NCI-H1105 treated with DMSO at 0.1 percent for 48 hours (cell line): Measurements from ENCODE around the gene ERCC1.
A peak's percentile ranks its signal among the peaks of the same experiment; 100 is the strongest.
"Not testable (repeated sequence)": the region's sequence is repeated elsewhere in the genome, so short reads cannot be mapped to it uniquely, and the experiment has no call there.

Experiments
- DNase-seq: peaks from one replicate; lab custom pipeline; 2025; lab: John Stamatoyannopoulos, UW

The ERCC1 gene

GRCh38 chr19:45429896-45430295 lies 6.2 kb upstream of the ERCC1 start:
- not testable (repeated sequence) for DNase-seq

- no peak for DNase-seq
Observed at GRCh38 chr19:45428384-45429231, 4.9 kb upstream of the ERCC1 start.

- peak; percentile 29 for DNase-seq
Observed at GRCh38 chr19:45424191-45425058, 708 bp upstream of the ERCC1 start.

GRCh38 chr19:45423033-45423588 lies 606 bp downstream of the ERCC1 start:
- no peak for DNase-seq

- no peak for DNase-seq
Observed at GRCh38 chr19:45421947-45422498, 1.7 kb downstream of the ERCC1 start.

- DNase-seq, result no peak
Observed at GRCh38 chr19:45420871-45421270, 2.8 kb downstream of the ERCC1 start.

- DNase-seq, result no peak
Observed at GRCh38 chr19:45420356-45420755, 3.4 kb downstream of the ERCC1 start.

GRCh38 chr19:45419895-45420294 lies 3.8 kb downstream of the ERCC1 start:
- DNase-seq, result no peak

GRCh38 chr19:45419396-45419795 lies 4.3 kb downstream of the ERCC1 start:
- no peak for DNase-seq

- DNase-seq, result no peak
Observed at GRCh38 chr19:45418802-45419201, 4.9 kb downstream of the ERCC1 start.

- DNase-seq, result no peak
Observed at GRCh38 chr19:45417151-45417550, 6.6 kb downstream of the ERCC1 start.

- DNase-seq, result no peak
Observed at GRCh38 chr19:45414468-45414867, 9.2 kb downstream of the ERCC1 start.

- DNase-seq, result no peak
Observed at GRCh38 chr19:45413497-45413896, 10.2 kb downstream of the ERCC1 start.

GRCh38 chr19:45410330-45410729 lies 13.4 kb downstream of the ERCC1 start:
- not testable (repeated sequence) for DNase-seq

- DNase-seq, result no peak
Observed at GRCh38 chr19:45409557-45409920, 14.2 kb downstream of the ERCC1 start.

GRCh38 chr19:45408830-45409556 lies 14.7 kb downstream of the ERCC1 start:
- DNase-seq, result no peak

GRCh38 chr19:45408121-45408520 lies 15.6 kb downstream of the ERCC1 start:
- no peak for DNase-seq

- not testable (repeated sequence) for DNase-seq
Observed at GRCh38 chr19:45407585-45407984, 16.1 kb downstream of the ERCC1 start.

- DNase-seq, result no peak
Observed at GRCh38 chr19:45407091-45407375, 16.7 kb downstream of the ERCC1 start.

GRCh38 chr19:45406226-45407090 lies 17.3 kb downstream of the ERCC1 start, which contains the start of gene POLR1G:
TSS of gene POLR1G (plus strand) at chr19:45406644. CDS start at chr19:45406697, 53 bp downstream.
- DNase-seq, result peak; percentile 87
